Heart right ventricle (tissue), 16 donors: ENCODE data around the gene LENEP. TPM values are rescaled to one million over a fixed set of nuclear protein-coding genes. Genes with fewer than 3 reads are reported as not detected.

Source experiments
- ATAC-seq, 8 donors: fragments of 200-7000 bp; cut with Tn5 transposase; one replicate each; pipeline ENCODE4 v1.9.1; 2020; ENCODE audit warnings: mild to moderate bottlenecking in 8 of 8, moderate library complexity in 8 of 8, moderate number of reproducible peaks in 1 of 8
- DNase-seq, 2 donors: peaks; one replicate each; pipeline ENCODE4 v3.0.0-alpha.2; 2020
- H3K27ac ChIP-seq, 10 donors: fragments of 200-600 bp; sonication (generic) in 2 of 10; one replicate each; pipeline versions ENCODE4 v1.5.0 to v1.8.0; 2020 to 2022; ENCODE audit warnings: mild to moderate bottlenecking in 3 of 10
- H3K27me3 ChIP-seq, 7 donors: fragments of 200-600 bp; one replicate each; pipeline ENCODE4 v1.8.0; 2021 to 2022; ENCODE audit warnings: mild to moderate bottlenecking in 2 of 7
- H3K36me3 ChIP-seq, 9 donors: fragments of 200-600 bp; sonication (generic) in 1 of 9; one replicate each; pipeline versions ENCODE4 v1.5.0 to v1.8.0; 2020 to 2022; ENCODE audit warnings: mild to moderate bottlenecking in 2 of 9
- H3K4me1 ChIP-seq, 9 donors: fragments of 200-600 bp; sonication (generic) in 1 of 9; one replicate each; pipeline versions ENCODE4 v1.5.0 to v1.8.0; 2020 to 2022; ENCODE audit warnings: mild to moderate bottlenecking in 4 of 9
- H3K4me3 ChIP-seq, 10 donors: fragments of 200-600 bp; sonication (generic) in 2 of 10; one replicate each; pipeline versions ENCODE4 v1.5.0 to v1.8.0; 2020 to 2022; ENCODE audit warnings: mild to moderate bottlenecking in 7 of 10, moderate library complexity in 2 of 10
- H3K9me3 ChIP-seq, 11 donors: fragments of 200-600 bp in 10 of 11; sonication (generic) in 2 of 11; one replicate each; pipeline versions ENCODE4 v1.5.0 to v1.8.0; 2013 to 2022; ENCODE audit warnings: mild to moderate bottlenecking in 2 of 11, control low read depth in 1 of 11, moderate library complexity in 1 of 11
- CTCF ChIP-seq, 9 donors: fragments of 200-600 bp; sonication (generic) in 2 of 9; IDR thresholded peaks; one replicate each; pipeline versions ENCODE4 v1.5.0 to v1.8.0; 2021 to 2022; ENCODE audit warnings: antibody characterized with exemption in 9 of 9, mild to moderate bottlenecking in 5 of 9, moderate library complexity in 1 of 9
- WGBS, 2 donors: extraction: QIAGEN DNeasy Blood & Tissue Kit; methylation state at CpG; one replicate each; pipeline ENCODE4 v1.1.7; 2013; ENCODE audit warnings: inconsistent platforms in 1 of 2; 5-methylcytosine and 5-hydroxymethylcytosine counted together
- intact Hi-C, 10 donors: fragments of 100-400 bp; cut with DNase I; formaldehyde crosslinking; loops; one replicate each; pipeline versions ENCODE4 v1.11.1 to v1.14.2; 2022
- polyA plus RNA-seq, 2 donors: library from polyadenylated mRNA; stranded (reverse); fragments of 200-250 nt; gene quantifications; one replicate each; pipeline ENCODE4 v1.2.3, GENCODE V29; 2013
- total RNA-seq, 10 donors: library from RNA; stranded (reverse); fragmentation: NEBNext Ultra II Directional in 3 of 10; extraction: Animal tissue kit (Norgen Biotek cat#: 25700) in 3 of 10; gene quantifications; one replicate each; pipeline versions ENCODE4 v1.2.1 to v1.2.4, GENCODE V29; 2021 to 2023
- donor health status: Arrhythmogenic right ventricular cardiomyopathy.
- donor health status: ischemic (EF 13 %, LVEDD 7.1; RV severe dilation, severe dysfunction).
- donor health status: healthy with polysubstance abuse.
- donor health status: DM: no; HTN: yes; CAD: no.
- donor health status: DM: no; HTN: no; CAD: no.
- donor health status: ischemic (EF 25% LVEDD 6.9; RV normal size, moderate dysfunction).
- donor health status: ischemic (EF 25% LVEDD 5.7; RV mildly dilated, moderate dysfunction).
- donor health status: healthy.
- donor health status: DM: yes; HTN: yes; CAD: no.
- donor health status: Ischemic cardiomyopathy.
- donor health status: ischemic (EF 35%, LVEDD 5.7; RV mildly dilated, moderate dysfunction).
- donor health status: nonischemic (EF 11% LVEDD 7.7; RV severe dilation, severe dysfunction).
- donor health status: DM: yes; HTN: yes; CAD: no.
- donor health status: PGD.
- donor health status: ischemic (EF 29% LVEDD 5.4; RV normal size, mild dysfunction).
- donor health status: nonischemic (EF 23%, LVEDD 6.1; RV moderate dilation, normal function).

Gene LENEP
- total and polyA plus RNA-seq, 12 donors = not detected

- Histone ChIP-seq H3K4me3 (peak within 1 kb of the TSS; percentile 4 to 89 (median 54)), H3K27me3 (no peaks in the 10 kb centered on the region), H3K9me3 (no peaks in the 10 kb centered on the region), H3K36me3 (peaks cover 0 to 37% (median 26%) of the 10 kb centered on the region in 9 donors), H3K4me1 (peaks cover 28 to 78% (median 71%) of the 10 kb centered on the region in 9 donors), H3K27ac (peak within 1 kb of the TSS; percentile 89 to 100 (median 96))
- peak; percentile 50 to 73 (median 66) for ATAC-seq
- peak; percentile 91 to 94 for DNase-seq
- 10 to 11% methylated on average over 15 of the region's 15 CpGs for WGBS, 2 donors
- no peak for TF ChIP-seq CTCF (IDR thresholded peaks at IDR 0.05)
- intact Hi-C loops = loop anchor here in 4 of 10 donors (5.0 to 10.0 kb wide), 4 partner anchors 47 to 92 kb away; partner anchors contain the start of genes ADAM15 (in 2 of the 4) and EFNA4 (in 2 of the 4)
Observed at GRCh38 chr1:154970631-154971340, 22.6 kb upstream of the LENEP start, which contains the start of gene SHC1. Gene SHC1, minus strand, starts transcription at chr1:154970747. Its CDS starts 221 bp downstream, at chr1:154970526.

- H3K9me3 ChIP-seq = no peaks in the 10 kb centered on the region
- no peak for ATAC-seq
- WGBS, 2 donors = 29 to 34% methylated on average over 10 of the region's 10 CpGs
Observed at GRCh38 chr1:154971341-154971998, 21.9 kb upstream of the LENEP start.

GRCh38 chr1:154972213-154972516, 21.2 kb upstream of the LENEP start:
- H3K4me3 ChIP-seq = peak overlapping the region in 8 of 10 donors; percentile 10 to 89 (median 67)
- peaks cover 0 to 23% (median 12%) of the 10 kb centered on the region in 9 donors for H3K36me3 ChIP-seq
- no peak for TF ChIP-seq CTCF (IDR thresholded peaks at IDR 0.05)
- intact Hi-C loops = loop anchor here in 4 of 10 donors (5.0 to 10.0 kb wide), 4 partner anchors 45 to 90 kb away; partner anchors contain the start of genes ADAM15 (in 2 of the 4) and EFNA4 (in 2 of the 4)
- 47 to 54% methylated on average over 3 of the region's 3 CpGs for whole genome bisulfite sequencing, 2 donors
- DNase-seq (no peak), ATAC-seq (no peak)
- H3K9me3 ChIP-seq = no peaks in the 10 kb centered on the region
- H3K27me3 ChIP-seq = no peaks in the 10 kb centered on the region
- peak overlapping the region; percentile 89 to 100 (median 96) for H3K27ac ChIP-seq
- peaks cover 25 to 81% (median 68%) of the 10 kb centered on the region in 9 donors for H3K4me1 ChIP-seq

More at GRCh38 chr1:154971341-154971998, 21.9 kb upstream of the LENEP start:
- H3K27me3 ChIP-seq = no peaks in the 10 kb centered on the region
- intact Hi-C loops = loop anchor here in 4 of 10 donors (5.0 to 10.0 kb wide), 4 partner anchors 46 to 91 kb away; partner anchors contain the start of genes ADAM15 (in 2 of the 4) and EFNA4 (in 2 of the 4)
- no peak for DNase-seq
- no peak for TF ChIP-seq CTCF (IDR thresholded peaks at IDR 0.05)
- peaks cover 0 to 30% (median 19%) of the 10 kb centered on the region in 9 donors for H3K36me3 ChIP-seq
- H3K4me1 ChIP-seq = peaks cover 28 to 85% (median 74%) of the 10 kb centered on the region in 9 donors
- H3K27ac ChIP-seq = peak overlapping the region; percentile 89 to 100 (median 96)
- peak overlapping the region in 9 of 10 donors; percentile 34 to 89 (median 56) for H3K4me3 ChIP-seq
